Measurements from ENCODE around the gene CDKN1A.
"Not testable (repeated sequence)": the region's sequence is repeated elsewhere in the genome, so short reads cannot be mapped to it uniquely, and the experiment has no call there.

The CDKN1A gene

DNA sequence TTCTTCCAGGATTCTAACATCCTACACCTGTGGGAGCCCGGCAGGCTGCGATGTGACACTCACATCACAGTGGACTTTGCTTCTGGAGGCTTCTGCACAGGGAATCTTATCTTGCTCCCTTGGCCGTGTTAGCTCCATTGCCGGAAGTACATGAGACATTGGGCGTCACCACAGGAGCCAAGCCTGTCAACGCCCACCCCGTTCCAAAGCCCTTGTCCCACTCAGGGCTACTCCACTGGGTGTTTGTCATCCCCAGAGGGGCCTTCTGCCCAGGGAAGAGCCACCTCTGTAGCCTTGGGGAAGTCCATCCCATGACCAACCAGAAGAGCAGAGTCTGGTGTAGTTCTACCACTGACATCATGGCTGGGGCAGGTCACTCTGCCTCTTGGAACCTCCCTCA is 20.8 kb downstream of the CDKN1A start:
- DNase-seq: no peak

DNA sequence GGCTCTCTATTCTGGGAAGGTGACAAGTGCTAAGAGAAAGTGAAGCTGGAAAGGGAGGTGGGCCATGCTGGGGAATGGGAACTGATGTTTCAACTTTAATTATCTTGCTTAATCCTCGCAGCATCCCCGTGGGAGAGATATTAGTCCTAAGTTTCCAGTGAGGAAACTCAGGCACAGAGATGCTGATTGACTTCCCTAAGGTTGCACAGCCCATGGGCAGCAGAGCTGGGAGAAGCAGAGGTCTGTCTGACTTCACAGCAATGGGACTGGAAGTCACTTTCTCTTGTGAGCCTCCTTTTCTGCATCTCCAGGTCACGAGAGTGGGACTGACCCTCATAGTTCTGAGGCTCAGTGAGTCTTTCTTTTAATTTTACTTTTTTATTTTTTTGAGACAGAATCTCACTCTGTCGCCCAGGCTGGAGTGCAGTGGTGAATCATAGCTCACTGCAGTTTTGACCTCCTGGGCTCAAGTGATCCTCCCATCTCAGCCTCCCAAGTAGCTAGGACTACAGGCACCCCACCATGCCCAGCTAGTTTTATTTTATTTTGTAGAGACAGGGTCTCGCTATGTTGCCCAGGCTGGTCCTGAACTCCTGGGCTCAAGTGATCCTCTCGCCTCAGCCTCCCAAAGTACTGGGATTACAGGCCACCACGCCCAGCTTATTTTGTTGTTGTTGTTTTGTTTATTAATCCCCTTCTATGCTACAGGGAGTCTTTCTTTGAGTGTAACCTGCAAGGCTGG is 21.7 kb downstream of the CDKN1A start:
- DNase-seq: no peak

GRCh38 chr6:36700831-36701230 is 22.3 kb downstream of the CDKN1A start:
- no peak for DNase-seq

GRCh38 chr6:36701401-36701991 is 23.0 kb downstream of the CDKN1A start:
- no peak for DNase-seq

DNA sequence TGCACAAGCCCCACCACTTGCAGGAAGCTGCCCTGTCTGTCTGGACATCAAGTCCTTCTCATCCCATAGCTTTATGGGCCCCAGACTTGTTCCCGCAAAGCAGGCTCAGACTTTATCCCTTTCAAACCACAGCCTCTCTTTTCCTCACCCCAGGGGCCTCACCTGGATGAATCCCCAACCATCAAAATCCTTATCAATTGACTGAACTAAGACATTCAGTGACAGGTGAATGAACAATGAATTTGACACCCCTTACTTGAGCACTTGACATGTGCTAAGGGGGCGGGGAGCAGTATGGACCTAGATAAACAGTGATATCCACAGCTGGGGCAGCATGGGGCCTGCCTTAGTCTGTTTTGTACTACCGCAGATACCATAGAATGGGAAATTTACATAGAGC is 24.1 kb downstream of the CDKN1A start:
- DNase-seq: no peak

DNA sequence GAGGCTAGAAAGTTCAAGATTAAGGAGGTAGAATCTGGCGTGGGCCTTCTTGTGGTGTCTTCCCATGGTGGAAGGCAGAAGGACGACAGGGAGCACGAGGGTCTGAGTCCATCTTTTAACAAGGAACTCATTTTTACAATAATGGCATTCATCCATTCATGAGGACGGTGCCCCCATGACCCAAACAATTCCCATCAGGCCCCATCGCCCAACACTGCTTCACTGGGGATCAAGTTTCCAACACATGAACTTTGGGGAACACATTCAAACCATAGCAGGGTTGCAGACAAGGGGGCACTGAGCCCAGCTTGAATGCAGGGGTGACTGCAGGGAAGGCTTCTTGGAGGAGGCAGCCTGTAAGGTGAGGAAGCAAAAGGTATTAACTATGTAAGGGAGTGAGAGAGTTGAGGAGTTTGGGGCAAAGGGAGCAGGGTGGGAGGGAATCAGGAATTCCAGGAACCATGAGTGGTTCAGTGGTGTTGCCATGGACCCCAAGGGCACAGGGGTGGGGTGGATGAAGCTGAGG is 24.6 kb downstream of the CDKN1A start:
- no peak for DNase-seq

DNA sequence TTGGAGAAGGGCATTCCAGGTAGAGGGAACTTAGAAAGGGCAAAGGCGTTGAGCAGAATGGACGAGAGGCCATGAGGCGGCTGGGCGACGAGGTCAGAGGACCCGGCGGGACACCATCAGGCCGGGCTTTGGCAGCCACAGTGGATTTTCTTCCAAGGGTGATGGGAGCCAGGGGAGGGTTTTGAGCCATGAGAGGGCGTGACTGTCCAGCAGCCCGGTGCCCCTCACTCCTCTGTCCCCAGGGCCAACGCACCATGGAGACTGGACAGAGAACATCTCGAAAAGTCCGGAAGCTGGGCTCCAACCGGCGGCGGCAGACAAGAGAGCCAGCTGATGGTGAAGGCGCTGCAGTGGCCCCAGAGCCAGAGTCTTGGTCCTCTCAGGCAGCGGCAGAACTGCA is 25.5 kb downstream of the CDKN1A start:
- DNase-seq: no peak

- DNase-seq: not testable (repeated sequence)
Measured at GRCh38 chr6:36704961-36705577, 26.6 kb downstream of the CDKN1A start.

- DNase-seq: no peak
Measured at GRCh38 chr6:36706339-36706738, 27.8 kb downstream of the CDKN1A start.

GRCh38 chr6:36712816-36713215 is 34.3 kb downstream of the CDKN1A start:
- no peak for DNase-seq

DNA sequence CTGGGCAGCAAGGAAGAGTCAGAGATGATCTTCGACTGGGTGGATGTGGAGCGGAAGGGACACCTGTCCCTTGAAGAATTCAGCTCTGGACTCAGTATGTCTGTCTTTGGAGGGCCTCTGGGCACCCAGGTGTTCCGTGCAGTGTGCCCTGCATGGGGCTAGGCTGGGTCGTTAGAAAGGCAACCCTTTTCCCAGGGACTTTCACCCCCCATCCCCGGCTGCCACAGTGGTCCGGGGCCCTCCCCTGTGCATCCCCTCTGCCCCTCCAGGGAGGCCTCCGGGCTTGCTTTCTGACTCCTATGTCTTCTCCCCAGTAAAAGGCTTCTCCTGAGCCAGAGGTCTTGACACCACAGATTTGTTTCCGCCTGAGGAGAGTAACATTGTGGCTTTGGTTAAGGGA is 35.3 kb downstream of the CDKN1A start:
- DNase-seq: no peak

DNA sequence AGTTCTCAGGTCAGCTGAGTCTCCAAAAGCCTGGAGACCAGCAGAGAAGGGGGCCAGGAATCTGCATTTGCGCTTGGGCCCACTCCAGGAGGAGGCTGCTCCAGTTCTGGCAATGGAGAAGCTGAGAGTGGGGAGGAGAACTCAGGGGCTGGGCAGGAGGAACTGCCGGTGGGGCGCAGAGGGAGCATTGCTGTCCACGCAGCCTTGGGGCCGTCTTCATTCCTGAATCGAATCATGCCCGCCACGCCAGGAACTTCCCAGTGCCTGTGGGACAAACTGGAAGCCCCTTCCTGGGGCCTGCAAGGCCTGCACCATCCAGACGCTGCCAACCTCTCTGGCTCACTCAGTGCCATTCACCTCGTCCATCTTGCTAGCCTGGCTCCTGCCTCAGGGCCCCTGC is 36.0 kb downstream of the CDKN1A start:
- DNase-seq: no peak

DNA sequence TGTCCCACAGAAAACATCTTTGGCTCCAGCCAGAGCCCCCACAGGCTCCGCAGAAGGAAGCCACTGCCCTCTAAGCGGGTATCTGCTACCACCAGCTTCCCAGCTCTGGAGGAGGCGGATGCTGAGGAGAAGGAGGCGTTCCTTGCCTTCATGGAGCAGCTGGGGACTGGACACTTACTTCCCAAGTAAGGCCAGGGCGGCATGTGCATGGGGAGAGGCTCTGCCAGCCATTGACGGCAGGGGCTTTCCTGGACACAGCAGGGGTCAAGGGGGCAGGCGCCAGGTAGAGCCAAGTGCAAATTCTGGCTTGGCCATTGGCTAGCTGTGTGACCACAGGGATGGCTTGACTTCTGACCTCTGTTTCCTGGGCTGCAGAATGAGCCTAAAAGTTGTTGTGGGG is 37.0 kb downstream of the CDKN1A start:
- no peak for DNase-seq

- DNase-seq: no peak
Measured at GRCh38 chr6:36716476-36717093, 38.1 kb downstream of the CDKN1A start.

- no peak for DNase-seq
Measured at GRCh38 chr6:36717231-36717825, 38.8 kb downstream of the CDKN1A start.

DNA sequence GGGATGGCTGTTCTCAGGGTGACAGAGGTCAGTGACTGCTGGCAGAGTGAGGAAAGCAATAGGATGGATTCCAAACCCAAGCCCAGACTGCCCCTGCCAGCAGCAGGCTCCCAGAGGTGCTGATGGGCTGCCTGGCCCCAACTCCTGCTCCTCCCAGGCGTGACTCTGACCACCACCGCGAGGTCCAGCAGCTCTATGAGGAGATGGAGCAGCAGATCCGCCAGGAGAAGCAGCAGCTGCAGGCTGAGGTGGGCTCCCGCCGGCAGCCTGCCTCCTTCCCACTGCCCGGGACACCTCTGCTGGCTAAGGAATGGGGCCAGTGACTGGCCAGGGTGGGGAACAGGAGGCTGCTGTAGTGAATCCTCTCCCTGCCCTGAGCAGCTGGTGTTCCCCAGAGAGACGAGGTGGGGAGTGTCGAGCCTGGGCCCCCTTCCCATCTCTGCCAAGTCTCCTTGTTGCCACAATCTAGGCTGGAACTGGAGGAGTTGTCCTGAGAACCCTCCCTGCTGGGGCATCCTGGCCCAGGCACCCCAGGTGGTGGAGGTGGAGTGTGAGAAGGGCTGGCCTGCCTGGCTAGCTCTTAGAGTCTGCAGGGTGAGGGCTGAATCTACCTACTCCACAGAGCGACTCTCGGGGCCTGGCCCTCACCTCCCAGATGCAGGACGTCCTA is 39.5 kb downstream of the CDKN1A start:
- DNase-seq: no peak

DNA sequence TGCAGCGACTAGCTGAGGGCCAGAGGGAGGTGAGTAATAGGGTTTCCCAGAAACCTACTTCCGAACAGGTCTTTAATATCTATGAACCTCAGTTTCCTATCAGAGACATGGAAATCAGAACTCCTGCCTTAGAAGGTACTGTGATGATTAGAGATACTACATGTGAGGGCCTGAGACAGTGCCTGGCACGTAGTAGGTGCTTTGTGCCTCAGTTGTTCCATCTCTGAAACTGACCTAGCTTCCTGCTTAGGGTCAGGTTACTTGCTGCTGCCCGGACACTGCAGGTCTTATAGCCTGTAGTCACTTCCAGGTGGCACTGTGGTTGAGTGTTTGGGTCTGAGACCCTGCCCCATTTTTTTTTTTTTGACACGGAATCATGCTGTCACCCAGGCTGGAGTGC is 40.0 kb downstream of the CDKN1A start:
- no peak for DNase-seq

- DNase-seq: no peak
Measured at GRCh38 chr6:36719126-36719525, 40.6 kb downstream of the CDKN1A start.

DNA sequence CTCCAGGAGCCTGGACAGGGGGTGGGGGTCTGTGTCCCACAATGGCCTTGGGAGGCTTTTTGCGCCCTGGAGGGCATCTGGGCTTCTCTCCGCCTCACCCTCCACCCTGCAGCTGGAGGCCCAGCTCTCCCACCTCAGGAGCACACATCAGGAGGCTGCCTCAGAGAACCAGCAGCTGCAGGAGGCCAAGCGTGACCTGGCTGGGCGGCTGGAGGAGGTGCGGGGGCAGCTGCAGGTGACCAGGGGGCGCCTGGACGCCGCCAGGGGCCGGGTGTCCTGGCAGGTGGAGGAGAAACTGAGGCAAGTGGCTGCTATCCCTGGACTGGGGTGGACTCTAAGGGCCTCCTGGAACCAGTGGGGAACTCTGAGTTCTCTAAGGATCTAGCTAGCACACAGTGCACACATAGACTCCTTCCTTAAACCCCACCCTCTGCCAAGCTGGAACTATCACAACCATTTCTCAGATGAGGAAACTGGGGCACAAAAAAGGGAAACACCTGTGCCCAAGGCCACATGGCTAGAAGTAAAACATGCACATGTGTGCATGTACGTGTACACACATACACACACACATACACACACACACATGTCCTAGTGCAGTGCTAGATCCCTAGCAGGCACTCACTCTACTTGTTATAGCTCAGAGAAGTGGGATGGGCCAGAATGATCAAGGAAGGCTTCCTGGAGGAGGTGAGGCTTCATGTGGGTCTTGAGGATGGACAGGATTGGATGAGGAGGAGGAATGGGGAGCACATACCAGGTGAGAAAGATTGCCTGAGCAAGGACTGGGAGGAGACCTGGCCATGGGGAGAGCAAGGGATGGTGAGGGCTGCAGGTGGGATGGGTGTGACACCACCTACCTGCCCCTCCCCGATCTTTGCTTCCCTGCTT is 42.0 kb downstream of the CDKN1A start:
- no peak for DNase-seq

DNA sequence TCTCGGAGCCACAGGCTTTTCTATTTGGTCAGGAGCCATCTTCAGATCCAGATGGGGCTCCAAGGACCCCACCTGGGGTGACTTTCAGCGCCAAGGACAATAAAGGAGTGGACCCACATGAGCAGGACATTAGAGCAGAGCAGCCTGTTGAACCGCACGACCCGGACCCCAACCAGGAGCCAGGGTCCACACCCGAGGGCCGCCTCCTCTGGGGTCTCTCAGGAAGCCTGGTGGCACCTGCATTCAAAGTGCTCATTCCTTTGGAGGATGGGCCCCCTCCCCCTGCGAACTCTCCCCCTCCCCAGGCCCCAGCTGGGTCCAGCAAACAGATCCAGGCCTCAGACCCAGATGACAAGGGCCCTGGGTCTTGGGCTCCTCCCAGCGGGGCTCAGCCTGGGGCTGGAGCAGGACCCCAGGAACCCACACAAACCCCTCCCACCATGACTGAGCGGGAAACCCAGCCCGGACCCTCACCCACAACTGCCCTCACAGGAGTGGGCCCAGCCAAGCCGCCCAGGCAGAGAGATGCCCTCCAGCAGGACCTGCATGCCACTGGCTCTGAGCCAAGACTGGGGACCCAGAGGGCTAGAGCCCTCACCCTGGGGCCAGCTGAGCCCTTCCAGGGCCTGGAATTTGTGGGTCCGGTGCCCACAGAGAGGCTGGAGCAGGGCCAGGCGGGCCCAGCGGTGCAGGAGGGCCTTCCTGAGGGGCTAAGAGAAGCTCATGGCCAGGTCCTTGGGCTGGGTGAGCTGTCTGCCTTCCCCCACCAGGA is 43.0 kb downstream of the CDKN1A start:
- DNase-seq: no peak

DNA sequence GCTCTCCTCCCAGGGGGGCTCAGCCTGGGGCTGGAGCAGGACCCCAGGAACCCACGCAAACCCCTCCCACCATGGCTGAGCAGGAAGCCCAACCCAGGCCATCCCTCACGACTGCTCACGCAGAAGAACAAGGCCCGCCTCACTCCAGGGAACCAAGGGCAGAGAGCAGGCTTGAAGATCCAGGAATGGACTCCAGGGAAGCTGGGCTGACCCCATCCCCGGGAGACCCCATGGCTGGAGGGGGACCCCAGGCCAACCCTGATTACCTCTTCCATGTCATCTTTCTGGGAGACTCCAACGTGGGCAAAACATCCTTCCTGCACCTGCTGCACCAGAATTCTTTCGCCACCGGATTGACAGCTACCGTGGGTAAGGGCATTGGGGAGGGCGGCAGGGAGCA is 43.9 kb downstream of the CDKN1A start:
- no peak for DNase-seq
